NCI-H82 treated with DMSO at 0.1 percent for 48 hours (cell line): ENCODE measurements around the gene ING4.
"Not testable (repeated sequence)": the region's sequence is repeated elsewhere in the genome, so short reads cannot be mapped to it uniquely, and the experiment has no call there.

ENCODE experiments used
- DNase-seq: peaks from one replicate; lab custom pipeline; 2025; ENCODE audit not compliant: unreplicated experiment; lab: John Stamatoyannopoulos, UW

Gene ING4

GRCh38 chr12:6662906-6663742 lies at the start of gene ING4:
Gene ING4, minus strand, starts transcription at chr12:6663119. Its CDS starts 18 bp downstream, at chr12:6663101.
- DNase-seq, result peak; percentile 100

GRCh38 chr12:6708960-6709394 lies 46.1 kb upstream of the ING4 start:
- no peak for DNase-seq

- not testable (repeated sequence) for DNase-seq
These were observed 45.4 kb upstream of the ING4 start for GRCh38 chr12:6708351-6708750.

- DNase-seq, result no peak
These were observed 40.7 kb upstream of the ING4 start for GRCh38 chr12:6703631-6704030.

DNA sequence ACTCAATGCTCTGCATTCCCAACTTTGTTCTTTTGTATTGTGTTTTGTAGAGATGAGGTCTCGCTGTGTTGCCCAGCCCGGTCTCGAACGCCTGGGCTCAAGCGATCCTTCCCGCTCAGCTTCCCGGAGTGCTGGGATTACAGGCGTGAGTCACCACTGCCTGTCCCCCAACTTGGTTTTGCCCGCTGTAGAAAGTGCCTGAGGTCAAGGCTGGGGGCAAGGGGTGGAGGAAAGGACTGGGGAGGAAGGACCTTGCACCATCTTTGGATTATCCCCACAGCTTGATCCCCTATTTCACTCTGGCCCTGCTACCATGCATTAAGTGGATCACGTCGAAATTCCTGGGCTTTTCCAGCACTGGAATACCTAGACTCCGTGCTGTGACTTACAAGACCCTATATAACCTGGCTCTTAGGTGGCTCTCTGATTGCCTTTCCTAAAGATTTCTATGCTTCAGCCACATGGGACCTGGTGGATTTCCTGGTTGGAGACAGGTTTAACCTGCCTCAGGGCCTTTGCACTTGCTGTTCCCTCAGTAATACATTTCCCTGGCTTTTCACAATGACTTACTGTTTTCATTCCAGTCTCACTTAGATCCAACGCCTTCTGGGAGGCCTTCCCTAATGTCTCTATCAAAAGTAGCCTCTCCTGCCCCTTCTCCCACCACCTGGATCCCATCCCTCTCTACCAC lies 38.3 kb upstream of the ING4 start:
- no peak for DNase-seq

DNA sequence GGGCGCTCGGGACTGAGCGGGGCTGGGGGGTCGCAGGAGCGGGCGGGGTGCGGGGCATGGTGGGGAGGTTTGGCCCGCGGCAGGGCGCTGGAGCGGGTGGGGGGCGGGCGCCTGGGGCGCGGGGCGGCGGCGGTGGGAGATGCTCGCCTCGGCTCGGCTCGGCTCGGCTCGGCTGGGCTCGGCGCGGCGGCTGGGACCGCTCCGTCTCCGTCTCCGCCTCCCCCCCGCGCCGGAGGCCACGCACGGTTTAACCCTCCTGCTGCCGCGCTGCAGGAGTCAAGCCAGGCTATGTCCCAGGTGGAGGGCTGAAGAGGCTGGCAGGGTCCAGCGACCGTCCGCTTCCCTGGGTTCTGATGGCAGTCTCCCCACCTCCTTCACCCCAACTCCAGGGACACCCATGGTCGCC lies 37.7 kb upstream of the ING4 start, which contains the start of gene PIANP:
Gene PIANP, minus strand, starts transcription at position 170 of the 406 bp plus-strand sequence. CDS start 2,754 bp downstream, outside the sequence.
- DNase-seq, result no peak

- DNase-seq, result no peak
These were observed 37.2 kb upstream of the ING4 start for GRCh38 chr12:6699989-6700645.

DNA sequence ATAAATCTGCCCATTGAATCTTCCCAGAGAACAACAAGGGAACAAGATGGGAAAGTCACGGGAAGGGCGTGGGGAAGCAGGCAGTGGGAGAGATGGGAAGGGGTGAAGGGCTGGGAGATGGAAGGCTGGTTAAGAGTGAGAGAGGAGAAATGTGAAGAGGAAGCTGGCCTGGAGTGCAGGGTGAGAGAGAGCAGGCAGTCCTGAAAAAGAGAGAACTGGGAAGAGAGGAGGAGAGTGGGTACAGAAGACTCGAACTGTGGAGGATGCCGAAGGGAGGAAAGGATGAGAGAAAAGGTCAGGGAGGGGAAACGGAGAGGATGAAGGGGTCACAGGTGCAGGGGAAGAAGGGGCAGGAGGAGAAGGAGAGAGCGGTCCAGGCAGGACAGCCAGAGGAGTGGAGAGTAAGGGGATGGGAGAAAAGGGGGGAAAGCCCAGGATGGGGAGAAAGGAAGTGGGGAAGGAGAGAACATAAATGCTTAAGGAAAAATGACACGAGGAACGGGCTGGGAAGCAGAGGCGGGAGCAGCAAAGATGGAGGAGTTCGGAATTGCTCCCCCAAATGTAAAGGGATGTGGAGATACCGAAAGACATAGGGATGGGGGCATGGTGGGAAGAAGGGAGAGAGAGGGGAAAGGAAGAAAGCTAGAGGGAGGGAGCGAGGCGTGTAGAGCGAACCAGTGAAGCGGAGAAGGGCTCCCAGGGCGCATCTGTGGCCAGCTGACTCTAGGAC lies 36.5 kb upstream of the ING4 start:
- no peak for DNase-seq

DNA sequence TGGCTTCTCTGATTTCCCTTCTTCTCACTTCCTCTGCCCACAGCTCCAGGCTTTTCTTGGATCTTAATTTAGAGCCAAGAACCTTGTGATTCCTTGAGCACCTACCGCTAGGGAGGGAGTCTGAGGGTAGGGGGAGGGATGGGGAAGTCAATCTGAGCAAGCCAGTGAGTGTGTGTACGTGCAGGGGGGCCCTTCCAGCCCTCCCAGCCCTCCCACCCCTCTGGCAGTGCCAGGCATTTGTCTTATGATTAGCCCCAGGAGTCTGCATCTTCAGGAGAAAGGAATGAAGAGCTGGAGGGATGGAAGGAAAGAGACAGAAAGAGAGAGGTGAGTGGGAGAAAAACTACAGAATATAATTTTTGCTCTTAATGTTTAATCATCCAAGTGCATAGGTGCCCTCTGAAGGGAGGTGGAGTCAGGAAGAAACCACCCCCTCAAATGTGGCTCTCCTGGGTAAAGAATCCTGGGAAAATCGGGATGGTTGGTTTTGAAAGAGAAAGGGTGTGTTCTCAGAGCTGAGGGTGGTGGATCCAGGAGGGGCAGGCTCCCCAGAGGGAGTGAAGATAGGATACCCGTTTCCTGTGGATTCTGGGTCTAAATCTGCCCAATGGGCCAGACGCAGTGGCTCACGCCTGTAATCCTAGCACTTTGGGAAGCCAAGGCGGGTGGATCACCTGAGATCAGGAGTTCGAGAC lies 35.6 kb upstream of the ING4 start:
- DNase-seq, result no peak

GRCh38 chr12:6697584-6698351 lies 34.8 kb upstream of the ING4 start:
- DNase-seq, result peak; percentile 12

- DNase-seq, result no peak
These were observed 34.0 kb upstream of the ING4 start for GRCh38 chr12:6696690-6697583.

GRCh38 chr12:6695313-6696045 lies 32.6 kb upstream of the ING4 start:
- no peak for DNase-seq

- no peak for DNase-seq
These were observed 31.8 kb upstream of the ING4 start for GRCh38 chr12:6694701-6695100.

GRCh38 chr12:6693832-6694355 lies 31.0 kb upstream of the ING4 start:
- no peak for DNase-seq

DNA sequence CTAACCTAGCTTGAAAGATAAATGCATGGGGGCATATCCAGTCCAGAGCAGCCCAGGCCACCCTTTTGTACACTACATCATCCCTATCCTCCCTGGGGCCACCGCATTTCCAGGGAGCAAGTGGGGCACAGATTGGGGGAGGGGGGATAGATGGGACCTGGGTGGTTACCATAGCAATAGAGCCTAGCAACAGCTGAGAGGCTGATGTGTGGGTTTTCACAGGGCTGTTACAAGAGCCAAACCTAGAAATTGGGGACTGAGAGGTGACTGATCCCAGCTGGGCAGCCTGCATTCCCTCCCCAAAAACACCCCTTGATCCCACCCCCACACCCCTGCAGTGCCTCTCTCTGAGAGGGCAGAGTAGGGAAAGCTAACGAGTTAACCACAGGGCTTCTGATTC lies 30.0 kb upstream of the ING4 start:
- DNase-seq, result no peak

GRCh38 chr12:6691473-6691872 lies 28.6 kb upstream of the ING4 start:
- DNase-seq, result no peak

GRCh38 chr12:6688999-6689882 lies 26.3 kb upstream of the ING4 start, which contains the start of gene ZNF384:
Gene ZNF384, minus strand, starts transcription at chr12:6689375. Its CDS starts 9,855 bp downstream, at chr12:6679520.
- DNase-seq, result peak; percentile 99
